IMR-90 (cell line): ENCODE measurements around the gene NCAM1. TPM values are rescaled to one million over a fixed set of nuclear protein-coding genes. Genes with fewer than 3 reads are reported as not detected.

Experiments used
- ATAC-seq: fragments of 200-7000 bp; cut with Tn5 transposase; 2 replicates; pipeline ENCODE4 v1.9.1; 2020; ENCODE audit warnings: low read depth, mild to moderate bottlenecking, moderate library complexity
- BruUV-seq: library from RNA; stranded (reverse); fragments of 400-500 nt; replicated peaks from 2 replicates; lab custom pipeline; 2021; lab: Mats Ljungman, UMichigan
- CTCF ChIA-PET: fragments of 300-600 bp; formaldehyde crosslinking; extraction: SDS; loops from one replicate; lab custom pipeline; 2021; ENCODE audit warnings: antibody characterized with exemption; lab: Yijun Ruan, JAX
- POLR2A ChIA-PET: fragments of 300-600 bp; sonication (Branson Sonifier 250); formaldehyde crosslinking; loops from one replicate; lab custom pipeline; 2022; ENCODE audit warnings: antibody characterized with exemption; ENCODE audit not compliant: unreplicated experiment; lab: Charles Lee
- DNase-seq: peaks from one replicate; pipeline ENCODE4 v3.0.0; 2013
- H2AFZ ChIP-seq: replicated peaks from 2 replicates; pipeline ENCODE3; 2013; ENCODE audit warnings: low read length, mild to moderate bottlenecking; ENCODE audit not compliant: poor library complexity
- H2AK5ac ChIP-seq: 2 replicates; pipeline ENCODE4 v1.6.1; 2013; ENCODE audit warnings: low read depth, low read length, inconsistent platforms
- H2AK9ac ChIP-seq: replicated peaks from 2 replicates; pipeline ENCODE3; 2013; ENCODE audit warnings: mild to moderate bottlenecking, low read depth, low read length, moderate library complexity; ENCODE audit not compliant: poor library complexity
- H2BK120ac ChIP-seq: 2 replicates; pipeline ENCODE4 v1.6.1; 2013; ENCODE audit warnings: low read depth, low read length, inconsistent platforms
- H2BK15ac ChIP-seq: 3 replicates; pipeline ENCODE4 v1.6.1; 2013; ENCODE audit warnings: low read depth, low read length, inconsistent platforms
- H2BK20ac ChIP-seq: 2 replicates; pipeline ENCODE4 v1.6.1; 2013; ENCODE audit warnings: low read depth, mild to moderate bottlenecking, inconsistent platforms, low read length, moderate library complexity
- H2BK5ac ChIP-seq: 2 replicates; pipeline ENCODE4 v1.6.1; 2013; ENCODE audit warnings: mild to moderate bottlenecking, low read depth, low read length, inconsistent platforms; ENCODE audit not compliant: poor library complexity, severe bottlenecking
- H3K14ac ChIP-seq: replicated peaks from 2 replicates; pipeline ENCODE4 v1.6.1; 2013; ENCODE audit warnings: low read depth, low read length, inconsistent platforms
- H3K18ac ChIP-seq: 2 replicates; pipeline ENCODE4 v1.6.1; 2013; ENCODE audit warnings: low read depth, low read length, control low read depth
- H3K23ac ChIP-seq: 2 replicates; pipeline ENCODE4 v1.6.1; 2013; ENCODE audit warnings: low read depth, low read length, inconsistent platforms
- H3K27ac ChIP-seq: 2 replicates; pipeline ENCODE4 v1.5.1; 2013; ENCODE audit warnings: mild to moderate bottlenecking, control low read depth, low read length; ENCODE audit not compliant: insufficient read depth
- H3K27me3 ChIP-seq: 2 replicates; pipeline ENCODE4 v1.6.1; 2013; ENCODE audit warnings: low read length; ENCODE audit not compliant: control insufficient read depth, insufficient read depth
- H3K36me3 ChIP-seq: 2 replicates; pipeline ENCODE4 v1.6.1; 2013; ENCODE audit warnings: low read length, mixed read lengths; ENCODE audit not compliant: control insufficient read depth, insufficient read depth
- H3K4ac ChIP-seq: 2 replicates; pipeline ENCODE4 v1.6.1; 2013; ENCODE audit warnings: low read depth, low read length, inconsistent platforms
- H3K4me1 ChIP-seq: 2 replicates; pipeline ENCODE4 v1.6.1; 2013; ENCODE audit warnings: low read length, mixed read lengths; ENCODE audit not compliant: control insufficient read depth, insufficient read depth
- H3K4me2 ChIP-seq: 2 replicates; pipeline ENCODE4 v1.6.1; 2013; ENCODE audit warnings: low read depth, mild to moderate bottlenecking, control low read depth, low read length, moderate library complexity
- H3K4me3 ChIP-seq: 2 replicates; pipeline ENCODE4 v1.5.1; 2013; ENCODE audit warnings: low read depth, mild to moderate bottlenecking, control low read depth, low read length, moderate library complexity; ENCODE audit not compliant: insufficient read depth
- H3K56ac ChIP-seq: 2 replicates; pipeline ENCODE4 v1.6.1; 2013; ENCODE audit warnings: low read length, inconsistent platforms; ENCODE audit not compliant: insufficient read depth; ENCODE audit errors: extremely low read depth
- H3K79me1 ChIP-seq, 2 experiments: 2 replicates each; pipeline ENCODE4 v1.6.1; 2013; ENCODE audit warnings: low read length in 2 of 2, inconsistent platforms in 1 of 2, low read depth in 1 of 2
- H3K9ac ChIP-seq: 2 replicates; pipeline ENCODE4 v1.6.1; 2013; ENCODE audit warnings: low read depth, low read length, control low read depth
- H3K9me1 ChIP-seq: 2 replicates; pipeline ENCODE4 v1.6.1; 2013; ENCODE audit warnings: low read length, inconsistent platforms; ENCODE audit not compliant: insufficient read depth
- H3K9me3 ChIP-seq: 2 replicates; pipeline ENCODE4 v1.6.1; 2013; ENCODE audit warnings: low read length; ENCODE audit not compliant: control insufficient read depth, insufficient read depth
- H4K20me1 ChIP-seq: 2 replicates; pipeline ENCODE4 v1.6.1; 2013; ENCODE audit warnings: low read length, inconsistent platforms; ENCODE audit not compliant: insufficient read depth
- H4K5ac ChIP-seq: 2 replicates; pipeline ENCODE4 v1.6.1; 2013; ENCODE audit warnings: mild to moderate bottlenecking, low read depth, low read length, control low read depth
- H4K8ac ChIP-seq, 2 experiments: 2 replicates each; pipeline ENCODE4 v1.6.1; 2013; ENCODE audit warnings: low read depth in 2 of 2, low read length in 2 of 2, control low read depth in 1 of 2, inconsistent platforms in 1 of 2
- H4K91ac ChIP-seq: 2 replicates; pipeline ENCODE4 v1.6.1; 2013; ENCODE audit warnings: low read depth, low read length, inconsistent platforms; ENCODE audit not compliant: insufficient read depth
- BHLHE40 ChIP-seq: fragments of 150-350 bp; IDR thresholded peaks from 2 replicates; pipeline ENCODE4 v1.6.1; 2016; ENCODE audit warnings: mild to moderate bottlenecking, low read depth, low read length
- CEBPB ChIP-seq: IDR thresholded peaks from 2 replicates; pipeline ENCODE4 v1.6.1; 2012; ENCODE audit warnings: low read depth, low read length, improper control_type of control experiment
- CHD1 ChIP-seq: IDR thresholded peaks from 2 replicates; pipeline ENCODE4 v1.6.1; 2012; ENCODE audit warnings: low read depth, low read length, improper control_type of control experiment
- CTCF ChIP-seq: conservative IDR thresholded peaks from 2 replicates; pipeline ENCODE4 v1.5.1; 2012; ENCODE audit warnings: mild to moderate bottlenecking, low read depth, low read length, improper control_type of control experiment
- FOS ChIP-seq: fragments of 150-350 bp; IDR thresholded peaks from 2 replicates; pipeline ENCODE4 v1.6.1; 2016; ENCODE audit warnings: low read depth, low read length
- MAFK ChIP-seq: IDR thresholded peaks from 2 replicates; pipeline ENCODE4 v1.6.1; 2012; ENCODE audit warnings: low read depth, low read length, improper control_type of control experiment
- MAZ ChIP-seq: IDR thresholded peaks from 2 replicates; pipeline ENCODE4 v1.6.1; 2012; ENCODE audit warnings: low read depth, mild to moderate bottlenecking, low read length, improper control_type of control experiment, moderate library complexity, borderline replicate concordance
- MXI1 ChIP-seq: IDR thresholded peaks from 2 replicates; pipeline ENCODE4 v1.6.1; 2012; ENCODE audit warnings: low read depth, mild to moderate bottlenecking, low read length, moderate library complexity, borderline replicate concordance
- NFE2L2 ChIP-seq: fragments of 150-350 bp; IDR thresholded peaks from 2 replicates; pipeline ENCODE4 v1.6.1; 2016; ENCODE audit warnings: low read depth, mild to moderate bottlenecking, low read length
- POLR2A ChIP-seq: IDR thresholded peaks from 2 replicates; pipeline ENCODE4 v1.6.1; 2012; ENCODE audit warnings: mild to moderate bottlenecking, low read depth, low read length
- RCOR1 ChIP-seq: IDR thresholded peaks from 2 replicates; pipeline ENCODE4 v1.6.1; 2012; ENCODE audit warnings: mild to moderate bottlenecking, low read length, improper control_type of control experiment; ENCODE audit not compliant: insufficient replicate concordance
- RFX5 ChIP-seq: IDR thresholded peaks from 2 replicates; pipeline ENCODE4 v1.8.0; 2012; ENCODE audit warnings: low read depth, mild to moderate bottlenecking, low read length, moderate library complexity
- SMC3 ChIP-seq: fragments of 150-350 bp; IDR thresholded peaks from 2 replicates; pipeline ENCODE4 v1.6.1; 2016; ENCODE audit warnings: low read depth, mild to moderate bottlenecking, antibody characterized with exemption, low read length, moderate library complexity
- USF2 ChIP-seq: fragments of 150-350 bp; IDR thresholded peaks from 2 replicates; pipeline ENCODE4 v1.6.1; 2017; ENCODE audit warnings: mild to moderate bottlenecking, antibody characterized with exemption, low read length, low read depth
- WGBS, 2 experiments: methylation state at CpG; one replicate each; pipeline versions ENCODE4 v1.1.5 to v1.1.7; 2013; ENCODE audit warnings: missing lambda C conversion rate in 2 of 2; ENCODE audit not compliant: insufficient read length in 1 of 2; ENCODE audit errors: extremely low coverage in 2 of 2; 5-methylcytosine and 5-hydroxymethylcytosine counted together
- dilution Hi-C: fragments of 300-500 bp; cut with HindIII; formaldehyde crosslinking; loops from one replicate; pipeline ENCODE4 v1.14.3; 2018; ENCODE audit warnings: low sequenced_read_pairs; ENCODE audit not compliant: unreplicated experiment
- in situ Hi-C: fragments of 300-500 bp; cut with MboI; formaldehyde crosslinking; loops from 3 replicates; pipeline ENCODE4 v1.14.3; 2019; ENCODE audit warnings: low sequenced_read_pairs, inconsistent platforms, mixed read lengths
- intact Hi-C: fragments of 100-400 bp; cut with micrococcal nuclease; formaldehyde crosslinking; loops from 2 replicates; pipeline ENCODE4 v1.10.0; 2022
- polyA plus RNA-seq, 3 experiments: library from polyadenylated mRNA; depleted of rRNA; stranded (reverse); fragments of >200 nt; gene quantifications; 2 replicates each; pipeline ENCODE4 v1.2.3, GENCODE V29; 2012; ENCODE audit warnings: low replicate concordance in 1 of 3
- total RNA-seq: library from RNA; depleted of rRNA; stranded (reverse); fragments of >200 nt; gene quantifications from 2 replicates; pipeline ENCODE4 v1.2.3, GENCODE V29; 2012
- TF ChIP-seq, protein P1 (sequence below): fragments of 150-350 bp; IDR thresholded peaks from 2 replicates; pipeline ENCODE4 v1.6.1; 2016; ENCODE audit warnings: low read depth, mild to moderate bottlenecking, low read length, moderate library complexity, borderline replicate concordance

The NCAM1 gene
- total and polyA plus RNA-seq, 2 of the 4 experiments (the other 2 are of a cell fraction): 0.09 to 0.18 TPM

DNA sequence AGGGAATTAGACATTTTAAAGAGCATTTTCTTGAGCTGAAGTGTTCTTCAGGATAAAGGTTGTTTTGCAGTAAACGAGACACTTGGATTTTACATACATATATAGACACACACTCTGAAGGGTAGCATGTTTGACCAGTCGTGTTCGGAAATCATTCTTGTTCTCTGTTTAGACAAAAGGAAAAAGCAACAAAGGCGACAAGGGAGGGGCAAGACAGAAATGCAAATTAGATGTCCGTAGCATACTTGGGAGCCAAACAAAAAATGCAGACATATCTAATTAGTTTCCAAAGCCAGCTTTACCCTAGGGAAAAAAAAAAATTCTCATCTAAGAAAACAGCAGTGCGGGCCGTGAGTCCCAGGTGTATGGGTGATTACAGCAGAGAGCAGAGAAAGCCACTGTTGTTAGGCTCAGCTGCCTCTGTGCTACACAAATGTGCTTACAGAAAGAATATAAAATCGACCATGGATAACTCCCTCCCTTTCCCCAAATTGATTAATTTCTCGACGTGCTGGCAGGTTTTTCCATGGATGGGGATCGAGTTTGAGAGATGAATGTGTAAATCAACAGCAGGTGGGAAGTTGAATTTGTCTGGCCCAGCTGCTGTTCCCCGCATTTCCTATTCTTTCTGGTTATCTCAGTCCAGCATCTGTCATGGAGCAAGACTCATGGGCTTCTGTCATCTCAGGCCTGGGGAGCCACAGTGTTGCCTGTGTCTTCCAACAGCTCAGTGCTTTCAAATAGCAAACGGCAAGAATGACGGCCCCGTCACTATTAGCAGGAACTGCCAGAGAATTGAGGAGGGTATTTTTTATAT is 176.7 kb downstream of the NCAM1 start:
- Histone ChIP-seq H3K4ac (no peak overlapping the region), H4K5ac (no peak overlapping the region), H3K9me3 (peaks cover 1% of the 10 kb centered on the region; the same call in 1 of the 2 replicates), H3K9me1 (no peaks in the 10 kb centered on the region), H2AK5ac (no peak overlapping the region), H2BK5ac (no peak overlapping the region), H4K91ac (no peak overlapping the region), H4K20me1 (no peaks in the 10 kb centered on the region), H2BK120ac (no peak overlapping the region), H3K18ac (no peak overlapping the region), H3K56ac (no peak overlapping the region), H3K4me2 (no peak overlapping the region), H3K23ac (no peak overlapping the region), H4K8ac (no peak overlapping the region), H3K27ac (no peak overlapping the region), H2AFZ (no peak overlapping the region), H2AK9ac (no peak overlapping the region), H3K79me1 (no peaks in the 10 kb centered on the region), H3K4me1 (no peaks in the 10 kb centered on the region), H2BK15ac (no peak overlapping the region), H3K14ac (no peak overlapping the region), H3K36me3 (no peaks in the 10 kb centered on the region), H3K4me3 (no peak overlapping the region), H3K9ac (no peak overlapping the region), H3K27me3 (no peaks in the 10 kb centered on the region), H2BK20ac (no peak overlapping the region)
- ATAC-seq: no peak
- no peak for DNase-seq
- WGBS, 2 experiments: no CpG with 5 or more reads among the region's 15 CpGs
- in situ Hi-C loops: no loop called here
- dilution Hi-C loops: no loop called here
- intact Hi-C loops: no loop called here
- POLR2A ChIA-PET: no interaction called here
- CTCF ChIA-PET: interaction anchor here (1.1 kb wide), 1 partner anchor 17 kb away, joined by 3 read pairs; no protein-coding TSS in a partner anchor
- no TSS peak for BruUV-seq
- no peak for TF ChIP-seq NFE2L2
- TF ChIP-seq CHD1: no peak
- TF ChIP-seq FOS: no peak
- TF ChIP-seq, protein P1, sequence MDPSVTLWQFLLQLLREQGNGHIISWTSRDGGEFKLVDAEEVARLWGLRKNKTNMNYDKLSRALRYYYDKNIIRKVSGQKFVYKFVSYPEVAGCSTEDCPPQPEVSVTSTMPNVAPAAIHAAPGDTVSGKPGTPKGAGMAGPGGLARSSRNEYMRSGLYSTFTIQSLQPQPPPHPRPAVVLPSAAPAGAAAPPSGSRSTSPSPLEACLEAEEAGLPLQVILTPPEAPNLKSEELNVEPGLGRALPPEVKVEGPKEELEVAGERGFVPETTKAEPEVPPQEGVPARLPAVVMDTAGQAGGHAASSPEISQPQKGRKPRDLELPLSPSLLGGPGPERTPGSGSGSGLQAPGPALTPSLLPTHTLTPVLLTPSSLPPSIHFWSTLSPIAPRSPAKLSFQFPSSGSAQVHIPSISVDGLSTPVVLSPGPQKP: no peak
- no peak for TF ChIP-seq RCOR1
- no peak for TF ChIP-seq USF2
- TF ChIP-seq BHLHE40: no peak
- no peak for TF ChIP-seq MAZ
- no peak for TF ChIP-seq POLR2A
- no peak for TF ChIP-seq CEBPB
- TF ChIP-seq MAFK: no peak
- TF ChIP-seq SMC3: no peak
- no peak for TF ChIP-seq RFX5
- TF ChIP-seq MXI1: no peak
- no peak for TF ChIP-seq CTCF
